Tibial artery (tissue), 4 donors: ENCODE results near the gene PLXNA4.

Source experiments
- DNase-seq, 2 donors: peaks; one replicate each; pipeline ENCODE4 v3.0.0-alpha.2; 2019
- H3K27ac ChIP-seq, 2 donors: fragments of 200-600 bp; sonication (generic) in 1 of 2; 1 replicate in 1 of 2; 2 replicates in 1 of 2; pipeline ENCODE4 v1.5.1; 2018 to 2019; ENCODE audit warnings: mild to moderate bottlenecking in 1 of 2
- H3K27me3 ChIP-seq, 2 donors: fragments of 200-600 bp; sonication (generic) in 1 of 2; one replicate each; pipeline versions ENCODE4 v1.5.1 to v1.6.0; 2016 to 2019
- H3K36me3 ChIP-seq, 3 donors: fragments of 200-600 bp; sonication (generic) in 2 of 3; one replicate each; pipeline ENCODE4 v1.5.1; 2016 to 2019; ENCODE audit warnings: mild to moderate bottlenecking in 2 of 3
- H3K4me1 ChIP-seq, 4 donors: fragments of 200-600 bp; sonication (generic) in 2 of 4; 1 replicate in 3 of 4; 2 replicates in 1 of 4; pipeline ENCODE4 v1.5.1; 2016 to 2019
- H3K4me3 ChIP-seq, 2 donors: fragments of 200-600 bp; sonication (generic) in 1 of 2; 1 replicate in 1 of 2; 2 replicates in 1 of 2; pipeline ENCODE4 v1.5.1; 2018 to 2019; ENCODE audit warnings: mild to moderate bottlenecking in 2 of 2
- H3K9me3 ChIP-seq, 3 donors: fragments of 200-600 bp; sonication (generic) in 1 of 3; one replicate each; pipeline ENCODE4 v1.5.1; 2016 to 2019
- CTCF ChIP-seq, 2 experiments: fragments of 200-600 bp in 1 of 2; fragments of 450-650 bp in 1 of 2; IDR thresholded peaks; one replicate each; pipeline ENCODE4 v1.5.1; 2017 to 2019; ENCODE audit warnings: antibody characterized with exemption in 2 of 2, mild to moderate bottlenecking in 1 of 2, moderate library complexity in 1 of 2
- intact Hi-C: fragments of 100-400 bp; cut with DNase I; formaldehyde crosslinking; loops from one replicate; pipeline ENCODE4 v1.15.0; 2023; ENCODE audit warnings: low total_unique reads

Gene PLXNA4

DNA sequence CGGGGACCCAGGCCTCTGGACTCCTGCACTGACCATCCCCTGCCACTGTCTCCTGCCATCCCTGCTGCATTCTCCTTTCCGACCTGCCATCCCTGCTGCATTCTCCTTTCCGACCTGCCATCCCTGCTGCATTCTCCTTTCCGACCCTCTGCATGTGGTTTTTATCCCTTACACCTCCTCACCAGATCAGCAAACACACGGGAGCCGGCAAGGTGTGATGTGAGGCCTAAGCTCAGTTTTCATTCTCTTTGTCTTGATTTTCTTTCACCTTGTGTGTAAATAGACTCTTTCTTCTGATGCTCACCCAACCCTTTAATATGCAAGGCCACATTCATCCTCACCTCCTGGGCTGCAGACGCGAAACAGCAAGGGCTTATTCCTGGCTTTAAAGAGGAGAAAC is 11.4 kb downstream of the PLXNA4 start:
- DNase-seq, result no peak
- Histone ChIP-seq H3K4me3 (no peak overlapping the region), H3K9me3 (no peaks in the 10 kb centered on the region), H3K27ac (no peak overlapping the region), H3K27me3 (peaks cover 0 to 8% of the 10 kb centered on the region in 2 donors), H3K4me1 (no peaks in the 10 kb centered on the region), H3K36me3 (no peaks in the 10 kb centered on the region)
- intact Hi-C loops, result no loop called here
- no peak for TF ChIP-seq CTCF (IDR thresholded peaks at IDR 0.05)

DNA sequence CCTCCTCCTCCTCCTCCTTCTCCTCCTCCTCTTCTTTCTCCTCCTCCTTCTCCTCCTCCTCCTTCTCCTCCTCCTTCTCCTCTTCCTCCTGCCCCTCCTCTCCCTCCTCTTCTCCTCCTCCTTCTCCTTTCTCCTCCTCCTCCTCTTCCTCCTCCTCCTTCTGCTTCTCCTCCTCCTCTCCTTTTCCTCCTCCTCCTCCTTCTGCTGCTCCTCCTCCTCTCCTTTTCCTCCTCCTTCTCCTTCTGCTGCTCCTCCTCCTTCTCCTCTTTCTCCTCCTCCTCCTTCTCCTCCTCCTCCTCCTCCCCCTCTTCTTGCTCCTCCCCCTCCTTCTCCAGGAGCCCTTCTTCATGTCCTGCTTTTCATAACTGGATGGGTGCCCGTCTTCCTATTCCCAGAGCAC is 12.2 kb downstream of the PLXNA4 start:
- H3K36me3 ChIP-seq, result no peaks in the 10 kb centered on the region
- intact Hi-C loops, result no loop called here
- H3K9me3 ChIP-seq, result no peaks in the 10 kb centered on the region
- no peaks in the 10 kb centered on the region for H3K4me1 ChIP-seq
- no peak overlapping the region for H3K27ac ChIP-seq
- H3K4me3 ChIP-seq, result no peak overlapping the region
- peaks cover 0 to 8% of the 10 kb centered on the region in 2 donors for H3K27me3 ChIP-seq
- DNase-seq, result no peak
- TF ChIP-seq CTCF (IDR thresholded peaks at IDR 0.05), result no peak

DNA sequence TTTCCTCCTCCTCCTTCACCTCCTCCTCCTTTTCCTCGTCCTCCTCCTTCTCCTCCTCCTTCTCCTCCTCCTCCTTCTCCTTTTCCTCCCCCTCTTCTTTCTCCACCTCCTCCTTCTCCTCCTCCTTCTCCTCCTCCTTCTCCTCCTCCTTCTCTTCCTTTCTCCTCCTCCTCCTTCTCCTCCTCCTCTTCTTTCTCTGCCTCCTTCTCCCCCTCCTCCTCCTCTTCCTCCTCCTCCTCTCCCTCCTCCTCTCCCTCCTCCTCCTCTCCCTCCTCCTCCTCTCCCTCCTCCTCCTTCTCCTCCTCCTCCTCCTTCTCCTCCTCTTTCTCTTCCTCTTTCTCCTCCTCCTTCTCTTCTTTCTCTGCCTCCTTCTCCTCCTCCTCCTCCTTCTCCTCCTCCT is 13.6 kb downstream of the PLXNA4 start:
- Histone ChIP-seq H3K4me1 (no peaks in the 10 kb centered on the region), H3K27ac (no peak overlapping the region), H3K9me3 (no peaks in the 10 kb centered on the region), H3K4me3 (no peak overlapping the region), H3K36me3 (no peaks in the 10 kb centered on the region), H3K27me3 (peaks cover 0 to 3% of the 10 kb centered on the region in 2 donors)
- intact Hi-C loops, result no loop called here
- no peak for TF ChIP-seq CTCF (IDR thresholded peaks at IDR 0.05)
- DNase-seq, result no peak

DNA sequence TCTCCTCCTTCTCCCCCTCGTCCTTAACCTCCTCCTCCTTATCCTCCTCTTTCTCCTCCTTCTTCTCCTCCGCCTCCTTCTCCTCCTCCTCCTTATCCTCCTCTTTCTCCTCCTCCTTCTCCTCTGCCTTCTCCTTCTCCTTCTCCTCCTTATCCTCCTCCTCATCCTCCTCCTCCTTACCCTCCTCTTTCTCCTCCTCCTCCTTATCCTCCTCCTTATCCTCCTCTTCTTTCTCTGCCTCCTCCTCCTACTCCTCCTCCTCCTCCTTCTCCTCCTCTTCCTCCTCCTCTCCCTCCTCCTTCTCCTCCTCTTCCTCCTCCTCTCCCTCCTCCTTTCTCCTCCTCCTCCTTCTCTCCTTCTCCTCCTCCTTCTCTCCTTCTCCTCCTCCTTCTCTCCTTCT is 14.5 kb downstream of the PLXNA4 start:
- no peaks in the 10 kb centered on the region for H3K27me3 ChIP-seq
- DNase-seq, result no peak

DNA sequence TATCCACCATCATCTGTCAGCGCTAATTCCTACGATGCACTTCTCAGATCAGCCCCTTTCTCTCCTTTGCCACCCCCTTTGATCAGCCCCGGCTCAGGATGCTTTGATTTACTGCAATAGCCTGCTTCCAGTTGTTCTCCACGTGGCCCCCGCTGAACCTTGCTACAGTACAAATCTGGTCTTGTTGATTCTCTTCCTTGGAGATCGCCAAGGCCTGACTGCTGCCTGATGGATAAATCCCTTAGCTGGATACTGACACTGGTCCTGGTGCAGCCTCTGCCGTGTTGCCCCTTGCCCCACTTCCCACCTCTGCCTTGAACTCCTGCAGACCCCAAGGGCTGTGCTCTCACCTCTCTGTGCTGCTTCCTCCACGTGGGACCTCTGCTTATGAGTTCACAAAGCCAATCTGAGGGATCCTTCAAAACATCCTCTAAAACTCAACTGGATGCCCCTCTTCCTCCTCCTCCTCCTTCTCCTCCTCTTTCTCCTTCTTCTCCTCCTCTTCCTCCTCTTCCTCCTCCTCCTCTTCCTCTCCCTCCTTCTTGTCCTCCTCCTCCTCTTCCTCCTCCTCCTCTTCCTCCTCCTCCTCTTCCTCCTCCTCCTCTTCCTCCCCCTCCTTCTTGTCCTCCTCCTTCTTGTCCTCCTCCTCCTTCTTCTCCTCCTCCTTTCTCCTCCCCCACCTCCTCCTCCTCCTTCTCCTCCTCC is 15.3 kb downstream of the PLXNA4 start:
- no peak for DNase-seq
- H3K9me3 ChIP-seq, result no peaks in the 10 kb centered on the region
- H3K36me3 ChIP-seq, result no peaks in the 10 kb centered on the region
- no peak for TF ChIP-seq CTCF (IDR thresholded peaks at IDR 0.05)
- H3K4me1 ChIP-seq, result no peaks in the 10 kb centered on the region
- H3K27ac ChIP-seq, result no peak overlapping the region
- intact Hi-C loops, result no loop called here
- H3K27me3 ChIP-seq, result no peaks in the 10 kb centered on the region
- no peak overlapping the region for H3K4me3 ChIP-seq

More for the DNA sequence above, 14.5 kb downstream of the PLXNA4 start:
- Histone ChIP-seq H3K36me3 (no peaks in the 10 kb centered on the region), H3K4me1 (no peaks in the 10 kb centered on the region), H3K27ac (no peak overlapping the region), H3K4me3 (no peak overlapping the region), H3K9me3 (no peaks in the 10 kb centered on the region)
- intact Hi-C loops, result no loop called here
- TF ChIP-seq CTCF (IDR thresholded peaks at IDR 0.05), result no peak

DNA sequence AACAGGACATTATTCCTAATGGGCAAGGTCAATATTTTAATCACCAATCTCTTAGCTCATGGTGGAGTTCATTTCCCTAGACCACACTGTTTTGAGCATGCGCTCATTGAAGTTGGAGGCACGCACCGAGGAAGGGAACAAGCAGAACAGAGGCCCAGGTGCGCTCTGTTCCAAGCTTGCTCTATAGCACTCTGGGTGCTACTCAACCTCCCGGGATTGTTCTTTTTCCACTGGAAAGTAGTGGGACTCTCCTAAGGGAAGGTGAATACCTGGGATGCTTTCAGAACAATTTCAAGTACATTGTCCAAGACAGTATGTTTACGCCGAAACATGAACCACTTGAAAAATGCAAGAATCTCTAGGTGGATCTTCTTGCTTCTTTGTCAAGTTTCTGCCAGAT is 16.2 kb downstream of the PLXNA4 start:
- intact Hi-C loops, result no loop called here
- no peaks in the 10 kb centered on the region for H3K27me3 ChIP-seq
- H3K4me1 ChIP-seq, result no peaks in the 10 kb centered on the region
- H3K36me3 ChIP-seq, result no peaks in the 10 kb centered on the region
- no peaks in the 10 kb centered on the region for H3K9me3 ChIP-seq
- TF ChIP-seq CTCF (IDR thresholded peaks at IDR 0.05), result no peak
- H3K27ac ChIP-seq, result no peak overlapping the region
- no peak for DNase-seq
- no peak overlapping the region for H3K4me3 ChIP-seq
